Measurements from ENCODE around the gene FTO. TPM values are rescaled to one million over a fixed set of nuclear protein-coding genes. Genes with fewer than 3 reads are reported as not detected.

The FTO gene
- total RNA-seq, 4 donors from 2014 or later = 98.1 to 127 (median 109) TPM

GRCh38 chr16:54110016-54110981, 406.3 kb downstream of the FTO start:
- Histone ChIP-seq H3K36me3 (peaks cover 0 to 43% (median 0%) of the 10 kb centered on the region in 3 donors), H3K4me1 (no peaks in the 10 kb centered on the region), H3K4me3 (no peak overlapping the region), H3K27me3 (no peaks in the 10 kb centered on the region), H3K9me3 (no peaks in the 10 kb centered on the region), H3K27ac (no peak overlapping the region)
- DNase-seq (ENCODE audit: low spot score in 2 of 2) = no peak
- TF ChIP-seq EP300 (IDR thresholded peaks at IDR 0.05) (no peak), POLR2A (IDR thresholded peaks at IDR 0.05) (no peak), CTCF (IDR thresholded peaks at IDR 0.05) (no peak)
- 88% methylated on average over 16 of the region's 16 CpGs for WGBS, 2 donors

GRCh38 chr16:54112451-54113206, 408.7 kb downstream of the FTO start:
- no peaks in the 10 kb centered on the region for H3K4me1 ChIP-seq

GRCh38 chr16:54115558-54115957, 411.6 kb downstream of the FTO start:
- H3K9me3 ChIP-seq = no peaks in the 10 kb centered on the region
- H3K4me1 ChIP-seq = no peaks in the 10 kb centered on the region
- no peak for TF ChIP-seq EP300 (IDR thresholded peaks at IDR 0.05)
- no peak for TF ChIP-seq CTCF (IDR thresholded peaks at IDR 0.05)
- no peak for TF ChIP-seq POLR2A (IDR thresholded peaks at IDR 0.05)
- H3K36me3 ChIP-seq = peaks cover 0 to 75% (median 0%) of the 10 kb centered on the region in 3 donors
- WGBS, 2 donors = 90 to 94% methylated on average over 9 of the region's 9 CpGs
- no peak for DNase-seq (ENCODE audit: low spot score in 2 of 2)
- H3K4me3 ChIP-seq = no peak overlapping the region
- no peak overlapping the region for H3K27ac ChIP-seq
- H3K27me3 ChIP-seq = no peaks in the 10 kb centered on the region

More at GRCh38 chr16:54112451-54113206, 408.7 kb downstream of the FTO start:
- Histone ChIP-seq H3K9me3 (no peaks in the 10 kb centered on the region), H3K27me3 (no peaks in the 10 kb centered on the region), H3K27ac (no peak overlapping the region), H3K4me3 (no peak overlapping the region), H3K36me3 (peaks cover 0 to 49% (median 0%) of the 10 kb centered on the region in 3 donors)
- DNase-seq (ENCODE audit: low spot score in 2 of 2) = no peak
- WGBS, 2 donors = 89% methylated on average over 8 of the region's 8 CpGs
- TF ChIP-seq POLR2A (IDR thresholded peaks at IDR 0.05) (no peak), EP300 (IDR thresholded peaks at IDR 0.05) (no peak), CTCF (IDR thresholded peaks at IDR 0.05) (no peak)

GRCh38 chr16:54116124-54116655, 412.2 kb downstream of the FTO start:
- no peaks in the 10 kb centered on the region for H3K4me1 ChIP-seq
- no peaks in the 10 kb centered on the region for H3K27me3 ChIP-seq
- WGBS, 2 donors = 73 to 76% methylated on average over 17 of the region's 17 CpGs
- H3K4me3 ChIP-seq = no peak overlapping the region
- H3K36me3 ChIP-seq = peaks cover 0 to 78% (median 0%) of the 10 kb centered on the region in 3 donors
- no peak overlapping the region for H3K27ac ChIP-seq
- no peaks in the 10 kb centered on the region for H3K9me3 ChIP-seq
- DNase-seq (ENCODE audit: low spot score in 2 of 2) = no peak
- TF ChIP-seq CTCF (IDR thresholded peaks at IDR 0.05) (no peak), POLR2A (IDR thresholded peaks at IDR 0.05) (no peak), EP300 (IDR thresholded peaks at IDR 0.05) (no peak)

All from tibial nerve (tissue), 4 donors.